SK-N-MC (cell line): ENCODE data around the gene SNX25.

Experiments used
- DNase-seq: peaks from one replicate; pipeline ENCODE4 v3.0.0-alpha.2; 2011; ENCODE audit warnings: low read depth, low spot score
- H3K27ac ChIP-seq: fragments of 200-600 bp; sonication (generic); 2 replicates; pipeline ENCODE4 v1.5.1; 2016; ENCODE audit warnings: mixed run types
- H3K36me3 ChIP-seq: fragments of 200-600 bp; sonication (generic); 2 replicates; pipeline ENCODE4 v1.6.1; 2017; ENCODE audit warnings: antibody characterized with exemption, low read length, mixed read lengths; ENCODE audit not compliant: insufficient read depth
- H3K4me3 ChIP-seq: fragments of 200-600 bp; sonication (generic); 2 replicates; pipeline ENCODE4 v1.5.1; 2016
- H3K9ac ChIP-seq: fragments of 200-600 bp; sonication (generic); 2 replicates; pipeline ENCODE4 v1.8.0; 2017; ENCODE audit warnings: mixed run types, mixed read lengths; ENCODE audit not compliant: insufficient read length
- H3K9me3 ChIP-seq: fragments of 200-600 bp; sonication (generic); 2 replicates; pipeline ENCODE4 v1.6.1; 2017; ENCODE audit warnings: low read depth, mild to moderate bottlenecking, antibody characterized with exemption, low read length, moderate library complexity, mixed read lengths
- EZH2 ChIP-seq: fragments of 200-600 bp; sonication (generic); IDR thresholded peaks from one replicate; pipeline ENCODE4 v1.6.1; 2017; ENCODE audit warnings: antibody characterized with exemption
- FOXP2 ChIP-seq: optimal IDR thresholded peaks from 2 replicates; pipeline ENCODE3; 2011; ENCODE audit warnings: mild to moderate bottlenecking, moderate library complexity; ENCODE audit not compliant: insufficient read depth; ENCODE audit errors: extremely low read length, control extremely low read depth
- POLR2AphosphoS5 ChIP-seq: IDR thresholded peaks from 2 replicates; pipeline ENCODE4 v1.6.1; 2012; ENCODE audit warnings: mild to moderate bottlenecking, low read depth, low read length, borderline replicate concordance

The SNX25 gene

GRCh38 chr4:185280608-185281007 is 71.2 kb downstream of the SNX25 start:
- H3K9me3 ChIP-seq = no peaks in the 10 kb centered on the region
- H3K36me3 ChIP-seq = no peaks in the 10 kb centered on the region
- H3K9ac ChIP-seq = no peak overlapping the region
- no peak overlapping the region for H3K27ac ChIP-seq
- no peak for DNase-seq
- TF ChIP-seq EZH2 (no peak), POLR2AphosphoS5 (no peak), FOXP2 (no peak)
- H3K4me3 ChIP-seq = no peak overlapping the region

- peak; percentile 50 for DNase-seq
Observed at GRCh38 chr4:185282968-185283367, 73.6 kb downstream of the SNX25 start.

GRCh38 chr4:185283723-185284122 is 74.3 kb downstream of the SNX25 start:
- DNase-seq = no peak
- no peak overlapping the region for H3K4me3 ChIP-seq
- H3K36me3 ChIP-seq = no peaks in the 10 kb centered on the region; the same call in 1 of the 2 replicates
- H3K27ac ChIP-seq = no peak overlapping the region
- H3K9me3 ChIP-seq = no peaks in the 10 kb centered on the region
- no peak overlapping the region for H3K9ac ChIP-seq
- no peak for TF ChIP-seq FOXP2
- no peak for TF ChIP-seq EZH2
- no peak for TF ChIP-seq POLR2AphosphoS5

More at GRCh38 chr4:185282968-185283367, 73.6 kb downstream of the SNX25 start:
- H3K27ac ChIP-seq = peak overlapping the region; percentile 48; the same call in 1 of the 2 replicates
- H3K36me3 ChIP-seq = no peaks in the 10 kb centered on the region
- H3K4me3 ChIP-seq = 0 out of 2 replicates have a peak overlapping the region, but pooled peaks have one; percentile 15
- no peak for TF ChIP-seq POLR2AphosphoS5
- TF ChIP-seq EZH2 = no peak
- TF ChIP-seq FOXP2 = no peak
- no peaks in the 10 kb centered on the region for H3K9me3 ChIP-seq
- H3K9ac ChIP-seq = no peak overlapping the region

GRCh38 chr4:185285632-185286393 is 76.4 kb downstream of the SNX25 start:
- H3K4me3 ChIP-seq = no peak overlapping the region
- H3K36me3 ChIP-seq = no peaks in the 10 kb centered on the region; the same call in 1 of the 2 replicates
- DNase-seq = no peak
- no peak overlapping the region for H3K27ac ChIP-seq
- no peak for TF ChIP-seq POLR2AphosphoS5
- no peak for TF ChIP-seq EZH2
- TF ChIP-seq FOXP2 = no peak
- no peaks in the 10 kb centered on the region for H3K9me3 ChIP-seq
- H3K9ac ChIP-seq = no peak overlapping the region

- no peaks in the 10 kb centered on the region; the same call in 1 of the 2 replicates for H3K36me3 ChIP-seq
- H3K4me3 ChIP-seq = no peak overlapping the region
- H3K9ac ChIP-seq = no peak overlapping the region
- DNase-seq = no peak
- H3K27ac ChIP-seq = no peak overlapping the region
- TF ChIP-seq POLR2AphosphoS5 (no peak), FOXP2 (no peak), EZH2 (no peak)
- H3K9me3 ChIP-seq = no peaks in the 10 kb centered on the region
Observed at GRCh38 chr4:185286571-185286970, 77.2 kb downstream of the SNX25 start.

GRCh38 chr4:185287031-185287430 is 77.6 kb downstream of the SNX25 start:
- Histone ChIP-seq H3K9ac (no peak overlapping the region), H3K9me3 (no peaks in the 10 kb centered on the region), H3K4me3 (no peak overlapping the region), H3K36me3 (peaks cover 2% of the 10 kb centered on the region; the same call in 1 of the 2 replicates), H3K27ac (no peak overlapping the region)
- DNase-seq = no peak
- TF ChIP-seq POLR2AphosphoS5 (no peak), FOXP2 (no peak)

- H3K9me3 ChIP-seq = no peaks in the 10 kb centered on the region
- no peak overlapping the region for H3K27ac ChIP-seq
- no peak overlapping the region for H3K9ac ChIP-seq
- peaks cover 13% of the 10 kb centered on the region for H3K36me3 ChIP-seq
- TF ChIP-seq POLR2AphosphoS5 = no peak
- TF ChIP-seq EZH2 = no peak
- TF ChIP-seq FOXP2 = no peak
- no peak for DNase-seq
- no peak overlapping the region for H3K4me3 ChIP-seq
Observed at GRCh38 chr4:185290018-185290607, 80.7 kb downstream of the SNX25 start.

GRCh38 chr4:185290656-185291055 is 81.3 kb downstream of the SNX25 start:
- Histone ChIP-seq H3K9ac (no peak overlapping the region), H3K36me3 (peaks cover 13% of the 10 kb centered on the region), H3K4me3 (no peak overlapping the region), H3K27ac (no peak overlapping the region), H3K9me3 (no peaks in the 10 kb centered on the region)
- no peak for DNase-seq
- TF ChIP-seq POLR2AphosphoS5 (no peak), EZH2 (no peak), FOXP2 (no peak)

- Histone ChIP-seq H3K9ac (no peak overlapping the region), H3K36me3 (peaks cover 21% of the 10 kb centered on the region), H3K27ac (no peak overlapping the region), H3K9me3 (no peaks in the 10 kb centered on the region), H3K4me3 (no peak overlapping the region)
- no peak for TF ChIP-seq POLR2AphosphoS5
- no peak for TF ChIP-seq FOXP2
- no peak for TF ChIP-seq EZH2
- DNase-seq = no peak
Observed at GRCh38 chr4:185293202-185293601, 83.8 kb downstream of the SNX25 start.
